COLO668 (cell line): ENCODE results near the gene BRD3.

Experiments used
- DNase-seq: peaks from one replicate; lab custom pipeline; 2025; ENCODE audit not compliant: unreplicated experiment; lab: John Stamatoyannopoulos, UW

BRD3 gene

DNA sequence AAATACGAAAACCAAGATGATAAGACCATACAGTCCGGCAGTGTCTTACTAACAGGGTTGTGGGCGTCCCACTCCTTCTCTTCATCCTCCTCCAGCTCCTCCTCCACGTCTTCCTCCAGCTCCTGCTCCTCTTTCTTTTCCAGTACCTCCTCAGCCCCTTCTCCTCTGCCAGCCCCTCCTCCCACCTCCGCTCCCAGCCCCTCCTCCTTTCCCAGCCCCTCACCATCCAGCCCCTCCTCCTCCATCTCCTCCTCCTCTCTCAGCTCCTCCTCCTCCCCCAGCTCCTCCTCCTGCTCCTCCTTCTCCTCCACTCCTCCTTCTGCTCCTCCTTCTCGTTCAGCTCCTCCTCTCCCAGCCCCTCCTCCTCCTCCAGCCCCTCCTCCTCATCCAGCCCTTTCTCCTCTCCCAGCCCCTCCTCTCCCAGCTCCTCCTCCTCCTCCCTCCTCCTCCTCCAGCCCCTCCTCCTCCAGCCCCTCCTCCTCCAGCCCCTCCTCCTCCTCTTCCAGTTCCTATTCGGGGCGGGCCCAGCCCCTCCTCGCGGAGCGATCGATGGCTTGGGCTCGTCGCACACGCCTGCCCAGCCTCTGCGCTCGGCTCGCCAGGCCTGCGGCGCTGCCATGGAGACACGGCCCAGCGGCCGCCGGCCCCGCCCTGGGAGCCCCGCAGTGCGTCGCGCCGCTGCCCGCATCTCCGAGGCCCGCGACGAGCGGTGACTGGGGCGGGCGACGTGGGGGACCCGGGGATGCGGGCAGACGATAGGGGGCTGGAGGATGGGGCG is 42.8 kb downstream of the BRD3 start, which contains the start of gene BRD3OS:
Gene BRD3OS, plus strand, starts transcription at position 654 of the 778 bp plus-strand sequence. CDS start 1,267 bp downstream, outside the sequence.
- peak; percentile 96 for DNase-seq

GRCh38 chr9:134024214-134024792 is 43.5 kb downstream of the BRD3 start:
- no peak for DNase-seq

- no peak for DNase-seq
These were observed 52.9 kb downstream of the BRD3 start for GRCh38 chr9:134014946-134015345.

- no peak for DNase-seq
These were observed 56.4 kb downstream of the BRD3 start for GRCh38 chr9:134011401-134011800.

GRCh38 chr9:134010310-134011173 is 57.3 kb downstream of the BRD3 start:
- no peak for DNase-seq

DNA sequence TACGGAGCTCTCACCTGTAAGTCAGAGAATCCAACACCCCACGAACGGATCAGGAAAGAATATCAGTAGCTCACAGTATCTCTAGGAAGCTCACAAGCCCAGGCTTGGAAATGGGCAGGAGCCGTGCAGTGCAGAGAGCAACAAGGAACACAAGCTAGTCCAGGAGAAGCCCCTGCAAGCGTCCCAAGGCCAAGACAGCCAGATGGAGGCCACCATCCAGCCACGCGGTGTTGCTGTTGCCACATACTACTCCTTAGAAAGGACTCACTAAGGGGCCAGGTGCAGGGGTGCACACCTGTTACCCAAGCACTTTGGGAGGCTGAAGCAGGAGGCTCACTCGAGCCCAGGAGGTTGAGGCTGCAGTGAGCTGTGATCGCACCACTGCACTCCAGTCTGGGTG is 60.3 kb downstream of the BRD3 start:
- DNase-seq: no peak

DNA sequence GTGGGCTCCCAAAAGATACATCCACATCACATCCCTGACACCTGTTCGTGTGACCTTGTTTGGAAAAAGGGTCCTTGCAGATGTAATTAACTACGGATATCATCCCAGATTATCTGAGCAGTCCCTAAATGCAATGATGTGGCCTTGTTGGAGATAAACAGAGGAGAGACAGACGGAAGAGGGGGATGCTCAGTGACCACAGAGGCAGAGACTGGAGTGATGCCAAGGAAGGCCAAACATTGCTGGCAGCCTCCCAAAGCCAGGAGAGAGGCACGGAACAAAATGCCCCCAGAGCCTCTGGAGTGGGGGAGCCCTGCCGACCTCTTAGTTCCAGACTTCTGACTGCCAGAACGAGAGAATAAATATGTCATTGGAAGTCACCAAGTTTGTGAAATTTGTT is 60.7 kb downstream of the BRD3 start:
- peak; percentile 11 for DNase-seq

- no peak for DNase-seq
These were observed 62.4 kb downstream of the BRD3 start for GRCh38 chr9:134005381-134005780.

DNA sequence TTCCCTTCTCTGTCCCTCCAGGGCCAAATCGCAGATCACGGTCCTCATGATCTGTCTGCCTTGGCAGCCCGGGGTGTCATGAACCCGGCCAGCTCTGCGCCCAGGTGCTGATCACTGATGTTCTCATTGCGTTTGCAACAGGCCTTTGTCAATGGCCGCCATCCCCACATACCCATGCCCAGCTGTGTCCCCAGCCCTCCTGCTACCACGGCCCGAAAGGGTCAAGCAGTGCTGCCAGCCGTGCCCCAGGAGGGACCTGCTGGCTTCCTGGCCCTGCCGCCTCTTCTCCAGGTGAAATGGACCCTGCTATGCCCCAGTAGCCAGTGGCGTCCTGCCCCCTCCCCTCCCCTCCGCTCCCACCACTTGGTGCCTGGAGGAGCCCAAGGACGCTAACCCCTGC is 62.9 kb downstream of the BRD3 start:
- no peak for DNase-seq

GRCh38 chr9:134004131-134004873 is 63.5 kb downstream of the BRD3 start:
- DNase-seq: no peak

DNA sequence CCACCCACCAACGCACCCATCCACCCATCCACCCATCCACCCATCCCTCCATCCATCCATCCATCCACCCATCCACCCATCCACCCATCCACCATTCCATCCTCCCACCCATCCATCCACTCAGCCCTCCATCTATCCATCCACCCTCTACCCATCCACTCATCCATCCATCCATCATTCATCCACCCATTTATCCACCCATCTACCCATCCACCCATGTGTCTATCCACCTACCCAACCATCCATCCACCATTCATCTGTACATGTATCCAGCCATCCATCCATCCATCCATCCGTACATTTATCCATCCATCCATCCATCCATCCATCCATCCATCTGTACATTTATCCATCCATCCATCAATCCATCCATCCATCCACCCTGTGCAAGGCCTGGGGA is 64.6 kb downstream of the BRD3 start:
- no peak for DNase-seq

GRCh38 chr9:134002796-134003195 is 65.0 kb downstream of the BRD3 start:
- no peak for DNase-seq

- DNase-seq: no peak
These were observed 68.0 kb downstream of the BRD3 start for GRCh38 chr9:133999851-134000265.

GRCh38 chr9:133998915-133999595 is 68.8 kb downstream of the BRD3 start:
- DNase-seq: no peak

- no peak for DNase-seq
These were observed 70.2 kb downstream of the BRD3 start for GRCh38 chr9:133997584-133997983.

GRCh38 chr9:133996531-133997520 is 71.0 kb downstream of the BRD3 start:
- DNase-seq: no peak

DNA sequence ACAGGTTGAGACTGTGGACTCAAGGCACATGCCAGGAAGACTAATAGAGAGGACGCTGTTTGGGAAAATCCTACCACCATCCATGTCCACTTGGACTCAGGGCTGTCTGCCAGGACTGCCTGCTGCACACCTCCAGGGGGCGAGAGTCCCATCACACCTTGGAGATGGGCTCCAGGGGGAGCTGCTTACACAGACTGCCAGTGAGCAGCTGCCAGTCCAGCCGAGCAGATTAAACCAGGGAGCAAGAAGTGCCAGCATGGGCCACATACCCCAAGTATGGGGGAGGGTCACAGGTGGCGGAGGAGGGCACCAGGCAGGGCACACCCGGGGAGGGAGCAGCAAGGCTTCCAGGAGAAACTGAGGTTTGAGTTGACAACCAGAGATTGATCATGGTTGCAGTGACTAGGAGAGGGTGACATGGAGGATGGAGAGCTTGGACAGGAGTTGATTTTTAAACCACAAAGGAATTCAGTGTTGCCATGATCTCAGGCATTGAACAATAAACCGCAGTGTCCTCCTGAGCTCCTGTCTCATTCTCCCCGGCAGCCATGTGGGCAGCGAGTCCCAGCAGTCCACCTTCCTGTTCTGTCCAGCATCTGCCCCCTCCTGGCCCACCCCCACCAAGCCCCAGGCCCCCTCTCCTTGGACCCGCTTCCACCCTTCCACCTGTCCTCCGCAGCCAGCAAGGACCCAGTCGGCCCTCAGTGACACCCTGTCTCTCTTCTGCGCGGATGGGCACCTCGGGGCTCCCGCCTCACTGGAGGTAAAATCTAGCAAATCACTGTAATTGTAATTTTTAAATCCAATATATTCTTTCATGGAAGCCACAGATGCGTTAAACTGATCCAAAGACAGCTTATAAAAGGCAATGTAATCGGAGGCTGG is 72.6 kb downstream of the BRD3 start:
- DNase-seq: no peak

- DNase-seq: peak; percentile 74
These were observed 73.3 kb downstream of the BRD3 start for GRCh38 chr9:133994353-133995011.
